Sigmoid colon (tissue), 7 donors: ENCODE results near the gene NPIPA8. TPM values are rescaled to one million over a fixed set of nuclear protein-coding genes. Genes with fewer than 3 reads are reported as not detected.

Experiments used
- polyA plus RNA-seq, 3 donors: library from polyadenylated mRNA; stranded (reverse); fragments of 200-250 nt; gene quantifications; one replicate each; pipeline ENCODE4 v1.2.3, GENCODE V29; 2013
- small RNA-seq, 3 donors: library from RNA; depleted of rRNA; stranded (forward); fragments of <200 nt; gene quantifications; one replicate each; pipeline ENCODE3, GENCODE V24; 2016
- total RNA-seq, 4 donors: library from RNA; depleted of rRNA; stranded (reverse); fragments of >200 nt; gene quantifications; one replicate each; pipeline ENCODE4 v1.1.0, GENCODE V29; 2016
- donor health status: healthy with polysubstance abuse.
- donor health status: Bipolar disorder and iron deficiency.
- donor health status: healthy.

The NPIPA8 gene
- total and polyA plus RNA-seq, 7 donors, result 4.0 to 87.8 (median 10.7) TPM; not detected in 1

Small RNAs within 50 kb of the gene (small RNA-seq; reads per million reads assigned to genes)
- gene AC126755.6 (0 reads per million in 3 donors), gene MIR6511A4 (0 reads per million in 3 donors), gene MIR6770-3 (0 reads per million in 3 donors)

Other genes with a start within 250 kb of the NPIPA8 start
- gene NOMO2, start 225.4 kb upstream of the NPIPA8 start, total RNA-seq, result 10 to 100 TPM; 44.9 to 56.8 (median 51.8) TPM
- gene NOMO2, start 225.4 kb upstream of the NPIPA8 start, polyA plus RNA-seq, result 10 to 100 TPM; 12.0 to 76.3 (median 24.7) TPM